ENCODE measurements around the gene RPSA.

- TF ChIP-seq CTCF (IDR thresholded peaks at IDR 0.05), result no peak
- TF ChIP-seq POLR2A (IDR thresholded peaks at IDR 0.05), result no peak
These were observed 7.8 kb upstream of the RPSA start for GRCh38 chr3:39398700-39399099.
